ENCODE data around the gene C4A.
"Not testable (repeated sequence)": the region's sequence is repeated elsewhere in the genome, so short reads cannot be mapped to it uniquely, and the experiment has no call there.

Gene C4A

DNA sequence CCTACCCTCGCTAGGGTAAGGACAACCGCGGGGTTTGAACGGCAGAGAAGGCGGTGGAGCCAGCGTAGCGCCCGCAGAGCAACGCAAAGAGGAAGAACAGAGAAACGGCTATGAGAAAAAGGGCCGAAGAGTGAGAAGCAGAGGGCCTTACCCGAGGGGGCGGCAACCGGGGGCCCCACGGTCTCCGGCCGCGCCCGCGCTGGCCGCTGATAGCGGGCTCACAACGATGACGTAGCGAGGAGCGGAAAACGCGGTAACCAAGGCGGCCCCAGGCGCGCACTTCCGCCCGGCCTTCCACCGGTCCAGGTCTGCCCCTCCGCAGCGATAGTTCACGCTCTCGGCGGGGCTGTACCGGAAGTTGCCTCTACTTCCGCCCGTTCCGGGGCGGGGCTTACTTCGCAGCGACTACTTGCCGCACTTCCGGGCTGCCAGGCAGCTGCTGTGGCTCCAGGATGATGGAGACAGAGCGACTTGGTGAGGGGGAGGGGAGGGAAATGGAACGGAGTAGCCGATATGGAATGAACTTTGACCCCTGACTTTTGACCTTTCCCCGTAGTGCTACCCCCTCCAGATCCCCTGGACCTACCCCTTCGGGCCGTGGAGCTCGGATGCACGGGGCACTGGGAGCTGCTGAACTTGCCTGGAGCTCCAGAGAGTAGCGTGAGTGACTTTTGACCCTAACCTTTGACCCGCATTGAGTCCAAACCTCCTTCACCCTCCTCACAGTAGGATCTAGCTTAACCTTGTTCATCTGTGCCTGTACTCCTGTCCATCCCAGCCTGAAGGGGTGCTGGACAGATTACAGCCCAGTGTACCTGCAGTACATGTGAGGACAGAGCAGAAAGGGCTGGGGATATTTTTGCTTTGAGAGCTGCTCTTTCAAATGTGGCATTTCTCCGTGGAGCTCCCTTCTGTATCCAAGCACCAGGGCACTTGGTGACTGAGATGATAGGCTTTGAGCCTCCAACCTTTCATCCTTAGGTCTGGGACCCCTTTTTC lies 22.8 kb upstream of the C4A start, which contains the start of the genes NELFE and SKIC2:
TSS of gene NELFE (minus strand) at position 231 of the 999 bp plus-strand sequence. CDS start 525 bp downstream, outside the sequence.
TSS of gene SKIC2 (plus strand) at position 435 of the 999 bp plus-strand sequence. CDS start at position 453, 18 bp downstream.
- peak; percentile 95 to 96 for DNase-seq (ENCODE audit: low read depth in 2 of 2)

- DNase-seq (ENCODE audit: low read depth in 2 of 2), result no peak
Observed at GRCh38 chr6:31961616-31962015, 20.2 kb upstream of the C4A start.

DNA sequence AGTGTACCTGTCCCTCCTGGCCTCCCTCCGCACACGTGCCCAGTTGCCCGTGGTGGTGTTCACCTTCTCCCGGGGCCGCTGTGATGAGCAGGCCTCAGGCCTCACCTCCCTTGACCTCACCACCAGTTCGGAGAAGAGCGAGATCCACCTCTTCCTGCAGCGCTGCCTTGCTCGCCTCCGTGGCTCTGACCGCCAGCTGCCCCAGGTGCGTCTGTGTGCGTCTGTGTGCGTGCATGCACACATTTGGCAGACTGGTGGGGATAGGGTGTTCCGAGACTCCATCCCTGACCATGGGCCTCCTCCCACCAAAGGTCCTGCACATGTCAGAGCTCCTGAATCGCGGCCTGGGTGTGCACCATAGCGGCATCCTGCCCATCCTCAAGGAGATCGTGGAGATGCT lies 17.9 kb upstream of the C4A start:
- DNase-seq (ENCODE audit: low read depth in 2 of 2), result no peak

DNA sequence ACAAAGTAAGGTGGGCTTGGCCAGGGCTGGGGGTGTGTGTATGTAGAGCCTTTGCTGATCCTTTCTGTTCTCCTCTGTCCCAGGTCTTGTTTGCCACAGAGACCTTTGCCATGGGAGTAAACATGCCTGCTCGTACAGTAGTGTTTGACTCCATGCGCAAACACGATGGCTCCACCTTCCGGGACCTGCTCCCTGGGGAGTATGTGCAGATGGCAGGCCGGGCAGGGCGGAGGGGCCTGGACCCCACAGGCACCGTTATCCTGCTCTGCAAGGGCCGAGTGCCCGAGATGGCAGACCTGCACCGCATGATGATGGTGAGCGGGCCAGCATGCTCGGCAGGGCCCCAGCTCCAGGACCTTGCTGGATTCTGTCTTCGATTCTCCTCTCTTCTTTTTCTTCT lies 16.2 kb upstream of the C4A start:
- no peak for DNase-seq (ENCODE audit: low read depth in 2 of 2)

DNA sequence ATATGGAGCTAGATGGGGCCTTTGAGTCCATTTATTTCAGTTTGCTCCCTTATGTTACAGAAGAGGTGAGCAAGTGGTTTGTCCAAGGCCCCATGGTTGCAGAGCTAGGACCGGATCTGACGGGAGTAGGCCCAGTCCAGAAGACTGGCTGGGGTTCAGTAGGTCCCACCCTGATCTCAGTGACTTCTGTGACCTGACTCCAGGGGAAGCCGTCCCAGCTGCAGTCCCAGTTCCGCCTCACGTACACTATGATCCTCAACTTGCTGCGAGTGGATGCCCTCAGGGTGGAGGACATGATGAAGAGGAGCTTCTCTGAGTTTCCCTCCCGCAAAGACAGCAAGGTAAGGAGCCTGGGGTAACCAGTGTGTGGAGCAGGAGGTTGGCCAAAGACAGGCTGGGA lies 15.4 kb upstream of the C4A start:
- DNase-seq (ENCODE audit: low read depth in 2 of 2), result no peak

- DNase-seq (ENCODE audit: low read depth in 2 of 2), result no peak
Observed at GRCh38 chr6:31966997-31967925, 14.6 kb upstream of the C4A start.

- DNase-seq (ENCODE audit: low read depth in 2 of 2), result no peak
Observed at GRCh38 chr6:31967926-31968320, 13.9 kb upstream of the C4A start.

GRCh38 chr6:31968326-31968725 lies 13.5 kb upstream of the C4A start:
- no peak for DNase-seq (ENCODE audit: low read depth in 2 of 2)

DNA sequence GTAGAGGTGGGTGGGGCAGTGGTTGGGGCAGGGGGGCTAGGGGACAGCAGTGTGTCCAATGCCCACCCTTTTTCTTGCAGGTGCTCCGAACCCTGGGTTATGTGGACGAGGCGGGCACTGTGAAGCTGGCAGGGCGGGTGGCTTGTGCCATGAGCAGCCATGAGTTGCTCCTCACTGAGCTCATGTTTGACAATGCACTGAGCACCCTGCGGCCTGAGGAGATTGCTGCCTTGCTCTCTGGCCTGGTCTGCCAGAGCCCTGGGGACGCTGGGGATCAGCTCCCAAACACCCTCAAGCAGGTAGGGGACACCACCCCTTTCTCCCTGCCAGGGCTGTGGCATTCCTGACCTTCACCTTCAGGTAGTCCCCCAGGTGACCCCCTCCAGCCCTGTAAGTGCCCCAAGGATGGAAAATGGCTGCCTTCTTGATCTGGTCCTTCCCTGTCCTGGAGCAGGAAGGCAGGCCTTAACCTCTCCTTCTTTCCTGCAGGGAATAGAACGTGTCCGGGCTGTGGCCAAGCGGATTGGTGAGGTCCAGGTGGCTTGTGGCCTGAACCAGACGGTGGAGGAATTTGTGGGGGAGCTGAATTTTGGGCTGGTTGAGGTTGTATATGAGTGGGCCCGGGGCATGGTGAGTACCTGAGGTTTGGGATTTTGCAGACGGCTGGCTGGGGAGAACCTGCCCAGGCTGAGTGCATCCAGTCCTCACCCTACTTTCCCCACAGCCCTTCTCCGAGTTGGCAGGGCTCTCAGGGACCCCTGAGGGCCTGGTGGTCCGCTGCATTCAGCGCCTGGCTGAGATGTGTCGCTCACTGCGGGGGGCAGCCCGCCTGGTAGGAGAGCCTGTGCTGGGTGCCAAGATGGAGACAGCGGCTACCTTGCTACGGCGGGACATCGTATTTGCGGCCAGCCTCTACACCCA lies 12.8 kb upstream of the C4A start:
- DNase-seq (ENCODE audit: low read depth in 2 of 2), result no peak

DNA sequence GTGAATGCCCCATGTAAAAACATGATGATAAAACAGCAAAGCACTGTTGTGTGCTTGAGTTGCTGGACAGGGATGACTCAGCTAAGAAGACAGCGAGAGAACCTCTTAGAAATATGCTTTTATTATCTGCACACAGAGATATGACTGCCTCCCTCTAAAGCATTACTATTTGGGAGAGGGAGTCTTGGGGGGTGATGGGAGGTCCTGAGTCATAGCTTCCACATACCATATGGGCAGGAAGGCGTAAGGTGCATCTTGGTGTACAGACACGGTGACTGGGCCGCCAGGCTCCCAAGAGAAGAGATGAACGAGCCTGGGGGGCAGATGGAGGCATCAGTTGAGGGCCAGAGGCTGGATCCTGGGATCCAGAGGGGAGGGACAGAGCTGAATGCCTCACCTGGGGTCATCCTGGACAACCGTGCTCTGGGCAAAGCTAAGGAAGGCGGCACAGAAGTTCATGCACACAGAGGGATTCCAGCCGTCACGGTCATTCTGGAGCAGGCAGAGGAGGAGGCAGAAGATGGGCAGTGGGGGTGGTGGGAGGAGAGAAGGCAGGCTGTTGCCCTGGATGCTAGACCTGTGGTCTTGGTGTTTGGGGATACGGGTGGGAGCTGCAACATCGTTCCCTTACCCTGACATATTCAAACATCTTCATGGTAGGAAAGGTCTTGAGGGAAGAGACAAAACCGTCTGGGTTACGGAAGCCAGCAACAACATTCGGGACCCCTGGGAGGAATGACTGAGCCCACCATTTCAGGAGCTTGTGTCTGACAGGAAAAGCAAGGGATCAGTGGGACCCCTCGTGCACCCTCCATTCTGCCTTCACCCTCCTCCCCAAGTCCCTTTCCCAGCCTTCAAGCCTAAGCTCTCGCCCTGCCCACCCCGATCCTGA lies 11.9 kb upstream of the C4A start:
- no peak for DNase-seq (ENCODE audit: low read depth in 2 of 2)

- no peak for DNase-seq (ENCODE audit: low read depth in 2 of 2)
Observed at GRCh38 chr6:31970604-31971271, 11.1 kb upstream of the C4A start.

DNA sequence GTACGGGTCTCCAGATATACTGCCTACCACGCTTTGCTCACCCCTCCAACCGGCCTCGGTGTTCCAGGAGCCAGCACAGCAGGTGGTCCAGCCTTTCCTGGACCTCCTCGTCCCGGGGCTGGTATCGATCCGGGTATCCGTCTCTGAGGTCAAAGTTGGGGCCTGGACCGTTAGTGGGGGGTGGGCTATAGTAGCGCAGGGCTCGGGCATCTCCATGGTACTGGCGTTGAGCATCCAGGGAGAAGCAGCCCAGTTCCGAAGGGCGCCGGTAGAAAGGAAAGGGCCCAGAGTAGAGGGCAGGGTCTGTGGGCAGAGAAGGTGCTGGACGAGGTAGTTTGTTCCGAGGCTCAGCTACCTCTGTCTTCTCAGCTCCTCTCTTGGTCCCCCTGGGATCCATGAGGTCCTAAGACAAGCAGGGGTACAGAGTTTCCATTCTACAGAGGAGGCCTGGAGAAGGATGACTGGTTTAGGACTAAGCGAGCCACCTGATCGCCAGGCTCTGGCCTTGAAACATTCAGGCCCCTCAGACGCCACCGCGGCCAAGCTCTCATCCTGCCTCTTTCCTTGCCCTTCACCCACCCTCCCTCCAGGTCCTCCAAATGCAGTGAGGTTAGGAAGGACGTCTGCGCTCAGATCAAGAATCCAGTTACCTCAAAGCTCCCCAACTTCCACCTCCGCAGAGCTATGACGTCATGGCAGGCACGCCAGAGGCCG lies 10.4 kb upstream of the C4A start:
- DNase-seq (ENCODE audit: low read depth in 2 of 2), result no peak

GRCh38 chr6:31971993-31972708 lies 9.7 kb upstream of the C4A start, which contains the start of gene DXO:
Gene DXO, minus strand, starts transcription at chr6:31972138. Its CDS starts 463 bp downstream, at chr6:31971675.
- peak; percentile 91 to 92 for DNase-seq (ENCODE audit: low read depth in 2 of 2)

GRCh38 chr6:31972709-31973350 lies 9.0 kb upstream of the C4A start:
- no peak for DNase-seq (ENCODE audit: low read depth in 2 of 2)

GRCh38 chr6:31976065-31976464 lies 5.8 kb upstream of the C4A start:
- DNase-seq (ENCODE audit: low read depth in 2 of 2), result not testable (repeated sequence)

GRCh38 chr6:31977816-31978431 lies 3.9 kb upstream of the C4A start:
- DNase-seq (ENCODE audit: low read depth in 2 of 2), result no peak

DNA sequence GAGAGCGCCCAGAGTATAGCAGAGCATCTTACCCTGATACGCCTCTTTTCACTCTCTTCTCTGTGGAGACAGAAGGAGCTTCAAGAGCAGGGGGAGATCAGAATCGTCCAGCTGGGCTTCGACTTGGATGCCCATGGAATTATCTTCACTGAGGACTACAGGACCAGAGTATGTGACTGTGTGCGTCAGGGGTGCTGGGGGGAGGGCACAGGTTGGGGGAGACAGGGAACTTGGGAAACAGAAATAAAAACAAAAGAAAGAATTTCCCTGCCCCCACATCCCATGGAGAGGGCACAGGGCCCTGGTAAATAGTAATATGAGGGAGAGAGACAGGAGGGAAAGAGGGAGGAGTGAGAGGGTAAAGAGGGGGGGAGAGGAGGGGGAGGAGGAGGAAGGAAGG lies 3.0 kb upstream of the C4A start:
- no peak for DNase-seq (ENCODE audit: low read depth in 2 of 2)

Data from stimulated activated CD4-positive, alpha-beta T cell treated with anti-CD3 and anti-CD28 coated beads, Interleukin-1b, Interleukin-23, amount 100 ng/mL, for 1 hour (primary cell).